Measurements from ENCODE around the gene MERTK.

The MERTK gene

GRCh38 chr2:111919794-111920608 is 21.6 kb downstream of the MERTK start:
- H3K4me3 ChIP-seq (IDR thresholded peaks at IDR 0.05; ENCODE audit: insufficient read depth, low read depth, low read length), result no peak overlapping the region
- H3K9ac ChIP-seq, result no peak overlapping the region
- H2AFZ ChIP-seq (ENCODE audit: low read depth), result no peak overlapping the region
- H3K4me1 ChIP-seq (ENCODE audit: low read depth, poor library complexity, severe bottlenecking), result peaks cover 16% of the 10 kb centered on the region
- no peak overlapping the region for H3K27ac ChIP-seq
- no peak overlapping the region for H3K4me2 ChIP-seq
- TF ChIP-seq, protein P1, sequence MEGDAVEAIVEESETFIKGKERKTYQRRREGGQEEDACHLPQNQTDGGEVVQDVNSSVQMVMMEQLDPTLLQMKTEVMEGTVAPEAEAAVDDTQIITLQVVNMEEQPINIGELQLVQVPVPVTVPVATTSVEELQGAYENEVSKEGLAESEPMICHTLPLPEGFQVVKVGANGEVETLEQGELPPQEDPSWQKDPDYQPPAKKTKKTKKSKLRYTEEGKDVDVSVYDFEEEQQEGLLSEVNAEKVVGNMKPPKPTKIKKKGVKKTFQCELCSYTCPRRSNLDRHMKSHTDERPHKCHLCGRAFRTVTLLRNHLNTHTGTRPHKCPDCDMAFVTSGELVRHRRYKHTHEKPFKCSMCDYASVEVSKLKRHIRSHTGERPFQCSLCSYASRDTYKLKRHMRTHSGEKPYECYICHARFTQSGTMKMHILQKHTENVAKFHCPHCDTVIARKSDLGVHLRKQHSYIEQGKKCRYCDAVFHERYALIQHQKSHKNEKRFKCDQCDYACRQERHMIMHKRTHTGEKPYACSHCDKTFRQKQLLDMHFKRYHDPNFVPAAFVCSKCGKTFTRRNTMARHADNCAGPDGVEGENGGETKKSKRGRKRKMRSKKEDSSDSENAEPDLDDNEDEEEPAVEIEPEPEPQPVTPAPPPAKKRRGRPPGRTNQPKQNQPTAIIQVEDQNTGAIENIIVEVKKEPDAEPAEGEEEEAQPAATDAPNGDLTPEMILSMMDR (conservative IDR thresholded peaks at IDR 0.05; ENCODE audit: low read depth, low read length), result no peak
- no peaks in the 10 kb centered on the region for H3K36me3 ChIP-seq (ENCODE audit: insufficient read depth)
- no peaks in the 10 kb centered on the region for H4K20me1 ChIP-seq (ENCODE audit: insufficient read depth)
- H3K79me2 ChIP-seq (ENCODE audit: insufficient read depth, low read depth), result no peaks in the 10 kb centered on the region
- H3K27me3 ChIP-seq (ENCODE audit: insufficient read depth, low read depth), result no peaks in the 10 kb centered on the region

DNA sequence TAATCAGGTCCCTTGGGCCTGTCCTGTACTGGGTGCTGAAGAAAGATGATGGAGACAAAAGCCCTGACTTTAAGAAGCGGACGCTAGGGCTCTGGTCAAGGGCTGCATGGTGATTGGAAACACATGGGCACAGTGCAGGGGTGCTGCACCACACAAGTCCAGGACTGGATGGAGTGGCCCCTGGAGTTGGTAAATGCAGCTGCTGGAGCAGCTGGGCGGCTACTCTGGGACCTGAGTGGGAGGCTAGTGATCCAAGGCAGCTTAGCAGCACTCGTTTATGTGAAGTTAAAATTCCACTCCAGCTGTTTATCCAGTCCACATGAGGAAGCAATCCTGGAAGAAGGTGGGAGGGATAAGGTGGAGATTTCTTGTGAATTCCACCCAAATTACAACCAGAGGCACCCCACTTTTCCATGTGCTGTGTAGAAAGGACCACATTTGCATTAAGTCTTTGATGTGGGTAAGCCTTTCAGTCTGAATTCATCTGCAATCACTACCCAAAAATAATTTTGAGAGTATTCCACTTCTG is 24.9 kb downstream of the MERTK start:
- Histone ChIP-seq H3K79me2 (ENCODE audit: insufficient read depth, low read depth) (no peaks in the 10 kb centered on the region), H3K4me1 (ENCODE audit: low read depth, poor library complexity, severe bottlenecking) (peaks cover 12% of the 10 kb centered on the region)
- TF ChIP-seq, protein P1 (conservative IDR thresholded peaks at IDR 0.05; ENCODE audit: low read depth, low read length), result no peak

DNA sequence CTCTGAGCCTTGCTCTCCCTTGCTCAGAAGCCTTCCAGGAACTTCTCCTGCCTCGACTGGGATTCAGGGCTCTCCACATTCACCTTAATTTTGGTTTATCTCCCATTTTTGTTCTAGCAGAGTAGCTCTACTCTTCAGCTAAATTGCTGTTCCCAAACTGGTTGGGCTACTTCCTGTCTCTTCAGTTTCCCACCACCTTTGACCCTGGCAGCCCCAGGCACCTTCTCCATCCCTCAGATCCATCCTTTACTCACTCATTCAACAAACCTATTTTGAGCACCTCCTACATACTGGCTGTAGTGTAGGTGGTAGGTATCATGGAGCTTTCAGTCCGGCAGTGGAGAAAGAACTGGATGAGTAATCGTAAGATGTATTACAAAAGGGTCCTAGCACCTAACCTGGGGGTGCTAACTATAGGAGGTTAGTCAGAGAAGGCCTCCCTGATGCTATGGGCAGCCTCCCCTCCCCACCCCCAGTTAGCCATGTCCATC is 26.3 kb downstream of the MERTK start:
- Histone ChIP-seq H3K4me3 (IDR thresholded peaks at IDR 0.05; ENCODE audit: insufficient read depth, low read depth, low read length) (no peak overlapping the region), H4K20me1 (ENCODE audit: insufficient read depth) (no peaks in the 10 kb centered on the region), H3K9ac (no peak overlapping the region), H3K27ac (no peak overlapping the region), H2AFZ (ENCODE audit: low read depth) (no peak overlapping the region), H3K4me2 (no peak overlapping the region), H3K79me2 (ENCODE audit: insufficient read depth, low read depth) (no peaks in the 10 kb centered on the region), H3K27me3 (ENCODE audit: insufficient read depth, low read depth) (no peaks in the 10 kb centered on the region), H3K36me3 (ENCODE audit: insufficient read depth) (no peaks in the 10 kb centered on the region), H3K4me1 (ENCODE audit: low read depth, poor library complexity, severe bottlenecking) (peaks cover 2% of the 10 kb centered on the region)
- TF ChIP-seq, protein P1 (conservative IDR thresholded peaks at IDR 0.05; ENCODE audit: low read depth, low read length), result no peak

More for the DNA sequence above, 24.9 kb downstream of the MERTK start:
- no peak overlapping the region for H3K27ac ChIP-seq
- no peak overlapping the region for H3K4me3 ChIP-seq (IDR thresholded peaks at IDR 0.05; ENCODE audit: insufficient read depth, low read depth, low read length)
- no peaks in the 10 kb centered on the region for H4K20me1 ChIP-seq (ENCODE audit: insufficient read depth)
- no peak overlapping the region for H3K4me2 ChIP-seq
- H3K9ac ChIP-seq, result no peak overlapping the region
- no peak overlapping the region for H2AFZ ChIP-seq (ENCODE audit: low read depth)
- H3K27me3 ChIP-seq (ENCODE audit: insufficient read depth, low read depth), result no peaks in the 10 kb centered on the region
- H3K36me3 ChIP-seq (ENCODE audit: insufficient read depth), result no peaks in the 10 kb centered on the region

DNA sequence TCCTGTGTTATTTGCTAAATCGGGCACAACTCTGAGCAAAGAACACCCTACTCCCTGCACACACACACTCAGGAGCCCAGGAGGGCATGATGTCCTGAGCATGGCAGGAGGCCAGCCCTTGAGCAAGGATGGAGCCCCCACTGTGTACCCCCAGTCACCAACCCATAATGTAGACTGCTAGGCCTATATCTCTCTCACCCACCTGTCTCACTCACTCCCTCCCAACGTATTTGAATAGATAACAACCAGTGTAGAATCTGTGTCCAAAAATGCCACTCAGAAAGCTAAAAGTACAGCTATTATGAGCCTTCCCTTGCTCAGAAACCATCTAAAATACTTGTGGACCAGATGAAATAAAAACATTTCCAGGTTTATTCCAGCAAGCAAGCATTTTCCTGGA is 29.3 kb downstream of the MERTK start:
- H2AFZ ChIP-seq (ENCODE audit: low read depth), result no peak overlapping the region
- no peaks in the 10 kb centered on the region for H3K79me2 ChIP-seq (ENCODE audit: insufficient read depth, low read depth)
- no peaks in the 10 kb centered on the region for H4K20me1 ChIP-seq (ENCODE audit: insufficient read depth)
- H3K4me1 ChIP-seq (ENCODE audit: low read depth, poor library complexity, severe bottlenecking), result peaks cover 25% of the 10 kb centered on the region
- TF ChIP-seq, protein P1 (conservative IDR thresholded peaks at IDR 0.05; ENCODE audit: low read depth, low read length), result no peak
- H3K4me3 ChIP-seq (IDR thresholded peaks at IDR 0.05; ENCODE audit: insufficient read depth, low read depth, low read length), result no peak overlapping the region
- no peaks in the 10 kb centered on the region for H3K36me3 ChIP-seq (ENCODE audit: insufficient read depth)
- H3K9ac ChIP-seq, result no peak overlapping the region
- no peak overlapping the region for H3K4me2 ChIP-seq
- no peak overlapping the region for H3K27ac ChIP-seq
- H3K27me3 ChIP-seq (ENCODE audit: insufficient read depth, low read depth), result no peaks in the 10 kb centered on the region

Data from KMS-11 (cell line).